ENCODE results near the gene CLVS2. TPM values are rescaled to one million over a fixed set of nuclear protein-coding genes. Genes with fewer than 3 reads are reported as not detected.

Gene CLVS2, protein sequence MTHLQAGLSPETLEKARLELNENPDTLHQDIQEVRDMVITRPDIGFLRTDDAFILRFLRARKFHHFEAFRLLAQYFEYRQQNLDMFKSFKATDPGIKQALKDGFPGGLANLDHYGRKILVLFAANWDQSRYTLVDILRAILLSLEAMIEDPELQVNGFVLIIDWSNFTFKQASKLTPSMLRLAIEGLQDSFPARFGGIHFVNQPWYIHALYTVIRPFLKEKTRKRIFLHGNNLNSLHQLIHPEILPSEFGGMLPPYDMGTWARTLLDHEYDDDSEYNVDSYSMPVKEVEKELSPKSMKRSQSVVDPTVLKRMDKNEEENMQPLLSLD
- total RNA-seq (2022; extraction: Qiagen RNA extraction; ENCODE audit: low read depth) = 0.01 to 0.08 TPM (median 0.07 TPM) in 5 replicates

DNA sequence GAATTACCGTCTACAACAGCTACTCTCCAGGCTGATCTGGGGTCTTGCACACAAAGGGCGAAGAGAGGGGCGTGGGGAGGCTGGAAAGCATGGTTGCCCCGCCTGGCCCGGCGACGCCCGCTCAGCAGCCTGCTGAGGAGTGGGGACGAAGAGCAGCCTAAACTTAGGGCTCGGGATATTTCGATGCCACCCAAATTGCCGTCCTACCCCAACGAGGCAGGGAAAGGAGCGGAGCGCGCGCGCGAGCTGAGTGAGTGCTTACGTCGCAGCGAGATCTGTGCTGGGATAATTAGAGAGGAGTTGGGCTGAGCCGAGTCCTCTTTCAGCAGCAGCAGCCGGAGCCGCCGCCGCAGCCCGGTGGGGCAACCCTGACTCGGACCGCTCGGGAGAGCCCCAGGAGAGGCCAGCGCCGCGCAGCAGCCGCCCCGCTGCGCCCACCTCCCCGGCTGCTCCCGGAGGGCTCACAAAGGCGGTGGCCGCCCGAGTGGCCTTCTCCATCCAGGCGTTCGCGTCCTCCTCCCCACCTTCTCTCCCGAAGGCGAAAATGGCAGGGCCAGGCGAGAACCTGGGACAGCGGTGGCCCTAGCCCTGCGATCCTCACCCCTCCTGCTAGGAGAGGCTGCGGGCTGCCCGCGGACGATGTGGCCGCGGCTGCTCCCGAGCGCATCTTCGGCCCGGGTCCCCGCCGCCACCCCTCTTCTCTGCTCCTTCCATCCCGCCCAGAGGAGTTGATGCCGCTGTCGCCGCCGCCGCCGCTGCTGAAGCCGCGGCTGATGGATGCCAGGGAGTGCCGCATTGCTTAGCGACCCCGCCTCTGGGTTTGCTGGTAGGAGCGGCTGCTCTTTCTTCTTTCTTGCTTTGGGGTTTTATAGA lies at the start of gene CLVS2:
Gene CLVS2 (plus strand): TSS at position 315 of the 873 bp plus-strand sequence. CDS start 1,543 bp downstream, outside the sequence.

Other genes starting within 250 kb of the CLVS2 start
- not detected in 5 replicates for gene FABP7, start 216.5 kb upstream of the CLVS2 start, total RNA-seq (2022; extraction: Qiagen RNA extraction; ENCODE audit: low read depth)
- 1.8 to 3.4 TPM (median 2.6 TPM) in 5 replicates for gene SMPDL3A, start 207.0 kb upstream of the CLVS2 start, total RNA-seq (2022; extraction: Qiagen RNA extraction; ENCODE audit: low read depth)

Data from A549 treated with DMSO at 1 μM for 4 hours (cell line).